Thyroid gland (tissue), 4 donors: ENCODE measurements around the gene MRPL30.

ENCODE experiments used
- CTCF ChIP-seq, 6 experiments: fragments of 200-600 bp in 3 of 6; fragments of 450-650 bp in 3 of 6; sonication (generic) in 3 of 6; IDR thresholded peaks; one replicate each; pipeline ENCODE4 v1.5.1; 2016 to 2019; ENCODE audit warnings: antibody characterized with exemption in 6 of 6, mild to moderate bottlenecking in 2 of 6, inconsistent platforms in 1 of 6, moderate library complexity in 1 of 6
- POLR2A ChIP-seq, 2 donors: fragments of 450-650 bp; IDR thresholded peaks; one replicate each; pipeline ENCODE4 v1.6.1; 2017; ENCODE audit warnings: antibody characterized with exemption in 2 of 2, mild to moderate bottlenecking in 2 of 2, moderate library complexity in 1 of 2

- TF ChIP-seq POLR2A (IDR thresholded peaks at IDR 0.05): no peak
- no peak for TF ChIP-seq CTCF (IDR thresholded peaks at IDR 0.05)
Observed at GRCh38 chr2:99184811-99185210, 3.8 kb downstream of the MRPL30 start.
